GM19043 (cell line): ENCODE results near the gene NUP88.

Experiments
- ATAC-seq: cut with Tn5 transposase; IDR thresholded peaks from one replicate; pipeline ENCODE4 v1.9.1; 2021; ENCODE audit warnings: low read depth; ENCODE audit not compliant: unreplicated experiment

NUP88 gene

GRCh38 chr17:5361426-5361825, 58.0 kb downstream of the NUP88 start:
- ATAC-seq, result no peak

- ATAC-seq, result no peak
Measured at GRCh38 chr17:5355421-5356129, 63.9 kb downstream of the NUP88 start.

- ATAC-seq, result no peak
Measured at GRCh38 chr17:5354886-5355415, 64.5 kb downstream of the NUP88 start.

- ATAC-seq, result no peak
Measured at GRCh38 chr17:5354310-5354709, 65.2 kb downstream of the NUP88 start.

- no peak for ATAC-seq
Measured at GRCh38 chr17:5352681-5353289, 66.7 kb downstream of the NUP88 start.

- ATAC-seq, result no peak
Measured at GRCh38 chr17:5344914-5345313, 74.5 kb downstream of the NUP88 start.
